Measurements from ENCODE around the gene NTRK2.

NTRK2 gene

DNA sequence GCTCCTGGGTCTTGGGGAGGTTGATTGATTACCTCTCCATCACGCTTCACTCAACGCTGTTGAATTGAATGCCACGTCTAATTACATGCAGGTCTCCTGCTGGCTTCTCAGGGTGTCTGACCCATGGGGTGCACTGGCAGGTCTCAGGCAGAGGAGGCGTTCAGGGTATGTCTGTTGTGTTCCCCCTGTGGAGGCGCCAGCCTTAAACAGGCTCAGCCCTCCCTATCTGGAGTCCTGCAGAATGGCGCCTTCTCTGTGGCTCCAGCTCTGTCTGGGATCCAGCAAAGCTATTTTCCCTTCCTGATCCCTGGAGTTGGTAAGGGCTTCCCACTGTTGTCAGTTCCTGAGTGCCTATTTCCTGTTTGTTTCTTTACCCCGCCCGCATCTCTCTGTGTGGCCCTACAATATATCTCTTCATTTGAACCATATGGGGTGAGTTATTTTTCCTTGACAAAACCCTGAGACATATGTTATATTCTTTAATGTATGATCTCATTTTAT lies 150.0 kb downstream of the NTRK2 start:
- DNase-seq (ENCODE audit: low read depth): no peak

DNA sequence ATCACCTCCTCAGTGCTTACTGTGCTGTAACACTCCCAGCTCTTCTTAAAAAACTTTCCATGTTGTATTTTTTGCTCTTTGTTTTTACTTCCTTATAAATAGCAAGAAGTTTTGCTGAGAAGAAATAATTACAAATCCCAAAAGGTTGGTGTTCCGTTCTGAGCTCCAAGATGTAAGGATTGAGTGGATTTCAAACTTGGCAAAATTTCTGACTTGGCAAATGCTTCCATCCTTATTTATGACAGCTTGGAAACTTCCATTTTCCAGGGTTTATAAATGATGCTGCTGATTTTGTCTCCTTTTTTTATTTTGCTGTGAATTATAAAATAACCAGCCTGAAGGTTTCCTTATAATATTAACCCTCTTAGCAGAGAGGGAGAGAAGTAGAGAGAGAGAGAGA lies 151.9 kb downstream of the NTRK2 start:
- DNase-seq (ENCODE audit: low read depth): no peak

DNA sequence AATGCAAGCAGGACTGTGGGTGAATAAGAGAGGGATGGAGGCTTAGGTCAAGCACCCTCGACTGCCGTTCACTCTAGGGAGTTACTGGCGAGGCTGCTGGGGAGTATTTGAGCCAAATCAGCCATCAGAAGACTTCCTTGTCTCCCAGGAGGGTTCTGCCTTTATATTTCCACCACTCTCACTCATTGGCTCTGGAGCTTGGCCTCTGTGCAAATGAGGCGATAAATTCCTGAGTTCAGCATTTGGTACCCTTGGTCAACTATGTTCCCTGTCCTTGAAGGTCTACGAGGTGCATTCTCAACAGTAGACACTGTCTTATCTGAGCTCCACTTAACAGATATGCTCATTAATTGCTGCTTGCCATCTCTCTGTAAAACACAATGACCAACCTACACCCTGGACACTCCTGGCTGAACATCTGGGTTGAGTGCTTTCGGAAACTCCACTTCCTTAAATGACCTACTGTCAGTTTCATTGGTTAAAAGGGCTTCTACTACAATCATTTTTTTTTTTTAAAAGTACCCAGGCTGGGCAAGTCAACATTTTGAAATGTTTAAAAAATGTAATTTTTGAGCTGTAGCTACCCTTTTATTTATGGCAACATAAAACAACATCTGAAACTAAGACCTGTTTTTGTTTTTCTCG lies 153.2 kb downstream of the NTRK2 start:
- no peak for DNase-seq (ENCODE audit: low read depth)

DNA sequence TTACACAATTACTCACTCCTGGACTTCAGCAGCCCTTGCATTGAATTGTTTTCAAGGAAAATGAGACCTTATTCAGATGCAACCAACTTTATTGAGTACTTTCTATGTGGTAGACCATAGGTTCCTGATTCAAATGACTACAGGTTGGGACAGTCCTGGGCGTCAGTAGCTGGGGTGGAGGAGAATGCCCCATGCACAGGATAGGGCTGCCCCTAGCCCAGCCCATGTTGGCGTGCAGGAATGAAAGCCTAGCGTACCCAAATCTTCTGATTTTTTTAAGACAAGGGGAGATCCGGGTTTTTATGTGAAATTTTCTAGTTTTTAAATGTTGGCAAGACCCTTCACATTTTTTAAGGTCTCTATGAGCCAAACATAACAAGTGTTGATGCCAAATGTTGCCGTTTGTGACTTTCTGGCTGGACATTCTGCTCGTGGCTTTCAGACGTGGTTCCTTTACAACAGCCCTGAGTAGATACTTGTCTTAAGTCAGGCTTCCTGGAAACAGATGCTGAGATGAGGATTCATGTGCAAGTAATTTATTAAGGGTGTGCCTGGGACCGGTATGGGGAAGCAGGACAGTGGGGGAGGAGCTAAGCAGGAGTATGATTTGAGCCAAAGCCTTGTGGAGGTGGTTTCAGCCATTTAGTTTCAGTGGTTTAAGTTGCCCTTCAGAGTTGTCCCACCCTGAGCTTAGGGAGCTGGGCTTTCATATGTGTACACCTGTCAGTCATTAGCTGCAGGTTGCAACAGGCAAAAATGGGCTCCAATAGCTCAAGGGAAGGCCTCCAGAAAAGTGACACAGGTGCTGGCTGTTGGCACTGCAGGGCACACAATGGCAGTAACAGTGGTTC lies 154.1 kb downstream of the NTRK2 start:
- peak; percentile 14 for DNase-seq (ENCODE audit: low read depth)

DNA sequence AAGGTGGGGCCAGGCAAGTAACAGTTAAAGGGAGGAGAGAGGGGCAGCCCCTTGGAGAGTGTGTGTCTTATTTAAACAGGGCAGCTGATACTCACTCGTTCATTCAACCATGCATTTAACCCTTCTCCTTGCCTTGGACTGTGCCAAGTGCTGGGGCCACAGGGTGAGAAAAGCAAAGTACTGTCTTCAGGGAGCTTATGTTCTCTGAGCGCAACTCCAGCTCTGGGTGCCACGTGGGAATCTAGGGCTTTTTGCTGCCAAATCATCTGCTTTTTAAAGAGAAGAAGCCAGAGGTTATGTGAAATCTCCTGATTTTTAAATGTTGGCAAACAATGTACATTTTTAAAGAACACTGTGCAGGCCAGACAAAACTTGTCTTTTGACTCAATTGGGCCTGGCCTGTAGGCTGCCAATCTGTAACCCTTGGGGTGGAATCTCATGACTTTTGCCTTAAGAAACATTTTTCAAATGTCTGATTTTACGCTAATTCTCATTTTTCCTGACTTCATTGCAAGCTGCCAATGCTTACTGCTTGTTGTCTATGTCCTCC lies 157.8 kb downstream of the NTRK2 start:
- DNase-seq (ENCODE audit: low read depth): no peak

DNA sequence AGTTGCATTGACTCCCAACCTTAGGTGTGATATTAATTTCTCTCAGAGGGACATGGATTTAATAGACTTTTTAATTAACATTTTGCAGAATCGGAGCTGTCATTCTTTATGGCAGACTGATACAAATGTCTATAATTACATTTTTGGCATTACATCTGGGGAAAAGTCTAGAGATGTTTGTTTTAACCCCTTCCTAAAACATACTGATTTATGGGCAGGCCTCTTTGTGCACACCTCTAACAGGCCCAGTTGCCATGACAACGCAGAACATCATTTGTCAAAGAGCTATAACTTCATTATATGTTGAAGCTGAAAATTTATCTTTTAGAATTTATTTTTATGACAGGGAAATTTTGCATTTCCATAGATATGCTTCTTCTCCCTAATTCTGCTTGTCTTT lies 158.5 kb downstream of the NTRK2 start:
- DNase-seq (ENCODE audit: low read depth): no peak

DNA sequence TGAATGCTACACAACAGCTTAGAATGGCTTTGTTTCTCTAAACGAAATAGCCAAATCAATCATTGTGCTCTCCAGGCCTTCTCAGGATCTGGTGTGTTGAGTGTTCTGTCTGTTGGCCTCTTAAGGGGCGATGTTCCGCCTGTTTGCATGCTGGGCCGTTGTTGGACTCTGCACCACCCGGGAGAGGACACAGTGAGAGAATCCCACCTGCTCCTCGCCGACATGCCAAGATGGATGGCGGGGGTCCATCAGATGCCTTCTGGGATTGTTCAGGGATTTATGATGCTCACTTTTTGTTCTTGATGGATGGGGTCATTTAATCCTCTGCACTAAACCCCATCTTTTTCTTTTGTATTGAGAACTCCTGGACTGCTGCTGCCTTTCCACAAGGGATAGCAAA lies 159.9 kb downstream of the NTRK2 start:
- no peak for DNase-seq (ENCODE audit: low read depth)

DNA sequence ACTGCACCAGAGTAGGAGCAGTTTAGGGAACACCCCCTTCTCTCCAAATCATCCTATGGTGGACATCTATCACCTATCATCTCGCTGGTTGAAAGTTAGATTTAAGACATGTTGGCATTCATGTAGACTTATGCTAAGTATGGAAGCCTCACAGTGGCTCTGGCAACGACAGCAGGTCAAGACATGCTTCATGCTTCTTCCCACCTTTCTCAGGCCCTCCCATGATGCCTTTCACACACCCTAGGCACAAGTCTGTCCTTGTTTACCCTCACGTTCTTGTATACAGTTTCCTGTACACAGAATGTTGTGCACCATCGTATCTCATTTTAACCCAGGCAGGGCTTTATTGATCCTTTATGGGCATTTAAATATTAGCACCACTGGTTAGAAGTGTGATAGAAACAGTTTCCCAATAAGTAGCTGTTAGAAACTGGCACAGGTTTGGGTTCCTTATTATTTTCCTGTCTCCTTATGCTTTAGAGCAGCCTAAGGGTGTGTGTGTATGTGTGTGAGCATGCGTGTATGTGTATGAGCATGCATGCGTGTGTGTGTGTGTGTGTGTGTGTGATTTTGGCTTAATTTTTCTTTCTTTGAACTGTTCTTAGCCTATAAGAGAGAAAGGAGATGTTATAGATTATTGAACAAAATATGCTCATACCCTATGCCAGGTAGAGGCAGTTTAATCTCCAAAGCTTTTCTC lies 160.6 kb downstream of the NTRK2 start:
- no peak for DNase-seq (ENCODE audit: low read depth)

DNA sequence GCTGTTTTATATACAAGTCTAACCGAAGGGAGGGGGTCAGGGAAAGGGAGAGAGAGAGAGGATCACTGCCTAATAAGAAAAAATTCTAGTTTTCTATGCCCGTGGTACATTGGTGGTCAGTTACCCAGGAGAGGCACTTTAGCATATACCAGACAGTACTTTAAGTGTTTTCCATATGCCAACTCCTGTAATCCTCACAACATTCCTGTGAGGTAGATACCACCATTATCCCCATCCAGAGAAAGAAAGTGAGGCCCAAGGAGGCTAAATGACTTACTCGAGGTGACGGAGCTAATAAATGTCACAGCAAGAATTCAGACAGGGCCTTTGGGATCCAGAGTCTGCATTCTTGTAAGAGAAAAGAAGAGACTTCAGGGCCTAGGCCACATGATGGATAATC lies 161.8 kb downstream of the NTRK2 start:
- no peak for DNase-seq (ENCODE audit: low read depth)

DNA sequence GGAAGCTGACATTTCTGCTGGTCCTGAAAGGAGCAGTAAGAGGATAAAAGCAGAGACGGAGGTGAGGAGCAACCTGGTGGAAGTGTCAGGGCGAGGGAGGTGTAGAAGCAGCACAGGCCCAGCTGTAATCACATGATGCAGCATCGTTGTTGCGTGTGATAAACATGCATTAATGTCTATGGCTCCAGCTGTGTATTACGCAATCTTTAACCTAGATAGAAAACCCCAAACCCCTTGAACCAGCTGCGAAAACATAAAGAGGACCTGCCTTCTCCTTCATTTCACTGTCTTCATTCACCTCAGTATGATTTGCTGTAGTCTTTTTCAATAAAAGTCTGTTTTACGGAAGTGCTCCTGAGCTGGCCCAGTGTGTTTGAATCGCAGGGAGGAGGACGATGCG lies 162.9 kb downstream of the NTRK2 start:
- no peak for DNase-seq (ENCODE audit: low read depth)

DNA sequence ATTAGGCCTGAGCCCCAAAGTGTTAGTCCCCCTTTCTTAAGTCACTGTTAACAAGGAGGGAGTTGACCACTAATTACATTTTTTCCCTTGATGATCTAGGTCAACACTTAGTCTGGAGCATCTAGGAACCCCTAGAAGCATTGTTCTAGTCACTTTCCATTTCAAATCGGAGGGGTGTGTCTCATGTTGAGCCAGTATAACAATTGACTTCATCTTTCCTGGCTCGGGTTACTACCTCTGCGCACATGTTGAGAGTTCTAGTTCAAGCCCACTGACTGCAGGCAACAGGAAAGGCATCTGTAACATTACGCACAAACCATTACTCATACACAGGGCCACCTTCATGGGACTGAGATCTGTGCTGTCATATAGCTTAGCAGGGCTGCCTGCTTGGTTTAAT lies 164.9 kb downstream of the NTRK2 start:
- DNase-seq (ENCODE audit: low read depth): no peak

DNA sequence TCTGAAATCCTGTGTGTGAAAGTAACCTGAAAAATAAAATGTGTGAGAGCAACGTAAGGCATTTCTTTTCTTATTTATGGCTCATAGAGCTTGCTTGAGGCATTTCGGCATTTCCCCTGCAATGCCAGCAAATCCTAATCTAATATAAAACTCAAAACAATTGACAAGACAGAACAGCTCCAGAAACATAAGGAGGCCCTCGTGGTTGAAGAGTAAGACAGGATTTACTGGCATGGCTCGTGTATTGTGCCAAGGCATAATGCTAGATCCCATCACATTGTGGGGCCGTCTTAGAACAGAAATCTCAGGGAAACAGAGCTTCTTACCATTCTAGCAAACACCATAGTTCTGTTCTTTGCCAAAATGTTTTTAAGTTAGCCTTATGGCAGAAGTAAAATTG lies 166.2 kb downstream of the NTRK2 start:
- no peak for DNase-seq (ENCODE audit: low read depth)

DNA sequence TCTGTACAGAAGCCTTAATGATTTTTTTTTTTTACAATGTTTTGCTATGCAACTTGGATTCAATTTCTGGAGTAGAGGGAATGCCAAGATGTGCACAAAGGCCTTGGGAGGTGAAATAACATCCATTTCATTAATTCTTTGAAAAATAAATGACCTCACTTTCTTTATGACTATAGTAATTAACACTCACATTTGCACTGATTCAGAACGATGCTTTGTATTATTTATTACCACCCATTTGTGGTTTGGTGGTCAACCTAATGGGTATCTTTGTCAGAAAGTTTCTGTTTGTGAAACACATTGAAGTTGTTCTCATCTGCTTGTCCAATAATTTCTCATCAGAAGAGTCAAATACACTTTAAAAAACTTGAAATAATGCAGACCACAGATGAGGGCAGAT lies 169.3 kb downstream of the NTRK2 start:
- no peak for DNase-seq (ENCODE audit: low read depth)

DNA sequence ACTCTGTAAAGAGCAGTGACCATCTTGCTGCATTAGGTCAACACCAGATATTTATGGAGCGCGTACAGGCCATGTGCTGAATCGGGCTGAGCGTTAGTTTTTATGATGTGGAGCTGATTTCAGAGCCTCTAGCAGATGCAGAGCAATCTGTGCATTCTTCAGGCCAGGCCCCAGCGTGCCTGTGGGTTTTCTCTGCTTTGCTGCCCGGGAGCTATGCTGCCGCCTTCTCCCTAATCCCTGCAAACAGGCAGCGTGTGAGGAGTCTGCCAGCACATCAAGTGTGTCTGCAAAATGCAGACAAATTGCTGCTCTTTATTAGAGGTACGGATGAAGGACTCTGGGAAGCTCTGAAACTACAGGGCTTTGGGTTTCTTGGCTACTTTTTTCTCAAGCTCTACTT lies 170.0 kb downstream of the NTRK2 start:
- DNase-seq (ENCODE audit: low read depth): peak; percentile 59

DNA sequence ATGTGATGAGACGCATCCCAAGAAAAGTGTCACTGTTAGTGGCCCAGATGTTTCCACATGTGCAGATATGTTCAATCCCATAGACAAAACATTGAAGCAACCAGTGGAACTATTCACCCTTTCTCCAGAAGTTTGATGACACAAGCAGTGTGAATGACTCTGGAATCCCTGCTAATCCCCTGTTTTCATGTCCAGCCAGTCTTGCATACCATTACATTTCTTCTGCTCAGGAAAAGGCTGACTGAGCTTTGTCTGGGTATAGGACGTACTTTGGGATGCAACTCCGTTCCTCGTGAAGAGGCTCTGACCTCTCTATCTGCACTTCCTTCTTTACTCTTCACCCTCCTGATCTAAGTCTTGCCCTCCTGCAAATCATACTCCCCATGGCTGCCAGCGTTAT lies 172.4 kb downstream of the NTRK2 start:
- no peak for DNase-seq (ENCODE audit: low read depth)

DNA sequence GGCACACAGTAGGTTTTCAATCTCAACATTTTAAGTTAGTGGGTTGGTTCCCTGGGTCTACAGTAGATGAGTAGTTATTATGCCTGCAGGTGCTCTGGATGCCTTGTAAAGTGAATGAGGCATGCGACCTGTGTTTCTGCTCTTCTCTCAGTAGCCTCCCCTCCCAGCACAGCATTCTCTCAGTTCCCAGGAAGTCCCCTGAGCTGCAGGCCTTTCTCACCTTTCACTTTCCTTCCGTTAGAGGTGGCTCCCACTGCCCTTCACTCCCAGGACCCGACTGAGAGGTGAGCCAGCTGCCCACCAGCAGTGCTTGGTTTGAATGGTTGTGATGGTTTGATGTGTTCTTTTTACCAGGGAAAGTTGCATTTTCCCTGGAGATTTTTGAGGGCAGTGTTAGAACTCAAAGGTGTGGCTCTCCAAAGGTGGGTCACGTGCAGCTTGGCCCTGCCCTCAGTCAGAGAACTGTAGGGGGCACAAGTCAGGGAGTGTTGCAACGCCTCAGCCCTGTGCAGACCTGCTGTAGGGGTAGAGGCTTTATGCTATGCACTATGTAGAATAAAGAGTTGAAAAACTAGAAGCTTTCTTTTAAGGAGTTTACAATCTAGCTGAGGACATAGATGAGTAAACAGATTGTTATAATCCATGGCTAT lies 173.8 kb downstream of the NTRK2 start:
- no peak for DNase-seq (ENCODE audit: low read depth)

DNA sequence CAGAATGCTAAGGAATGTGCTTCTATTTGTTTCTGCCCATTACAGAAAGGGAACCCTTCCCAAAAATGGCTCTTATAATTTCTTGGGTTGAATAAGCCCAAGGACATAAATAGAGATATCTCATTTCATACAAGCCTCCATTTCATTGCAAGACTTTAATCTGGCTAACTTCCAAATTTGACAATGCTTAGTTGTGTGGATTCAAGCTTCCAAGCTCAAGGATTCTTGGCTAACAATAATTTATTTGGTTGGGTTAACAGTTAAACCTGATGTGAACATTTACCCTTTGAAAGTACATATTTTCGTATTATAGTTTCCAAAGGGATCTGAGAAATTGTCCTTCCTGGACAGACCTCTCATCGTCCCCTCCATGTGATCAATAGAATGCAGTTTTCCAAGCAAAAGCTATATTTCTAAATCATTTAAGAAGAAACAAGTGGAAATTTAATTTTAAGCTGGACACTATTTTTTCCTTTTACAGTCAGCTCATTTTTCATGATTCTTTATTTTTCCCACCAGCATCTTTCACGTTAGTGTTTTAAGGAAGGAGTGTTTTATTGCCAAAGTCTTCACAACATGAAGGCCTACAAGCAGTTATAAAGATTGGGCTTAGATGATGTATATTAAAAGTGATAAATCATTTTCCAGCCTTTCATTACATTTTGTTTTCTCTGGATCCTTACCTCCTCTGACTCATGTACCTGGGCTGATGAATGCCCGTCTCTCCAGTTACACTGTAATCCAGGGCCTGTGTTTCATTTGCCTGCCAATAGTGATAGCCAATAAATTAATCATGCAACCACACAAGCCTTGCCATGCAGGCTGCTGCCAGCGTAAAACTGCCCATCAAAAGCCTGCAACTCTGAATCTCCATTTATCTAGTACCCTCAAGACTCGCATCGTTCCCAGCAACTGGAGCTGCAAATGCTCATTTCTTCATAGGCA lies 176.7 kb downstream of the NTRK2 start:
- DNase-seq (ENCODE audit: low read depth): no peak

DNA sequence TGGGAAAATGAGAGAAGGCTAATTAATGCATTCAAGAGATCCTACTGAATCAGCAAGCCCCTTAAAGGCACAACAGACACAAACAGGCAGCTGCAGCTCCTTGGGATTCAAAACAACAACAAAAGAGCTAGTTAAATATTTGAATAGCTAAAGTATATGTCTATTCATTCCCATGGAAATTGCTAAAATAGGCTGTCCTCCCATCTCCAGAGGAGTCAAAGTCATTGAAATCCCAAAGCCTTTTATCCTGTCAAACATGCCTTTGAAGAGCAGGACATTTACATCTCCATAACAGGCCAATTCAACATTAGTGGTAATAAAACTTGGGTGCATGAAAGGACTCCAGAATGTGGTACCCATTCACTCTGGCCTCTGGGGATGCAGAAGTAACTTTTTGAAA lies 177.4 kb downstream of the NTRK2 start:
- no peak for DNase-seq (ENCODE audit: low read depth)

DNA sequence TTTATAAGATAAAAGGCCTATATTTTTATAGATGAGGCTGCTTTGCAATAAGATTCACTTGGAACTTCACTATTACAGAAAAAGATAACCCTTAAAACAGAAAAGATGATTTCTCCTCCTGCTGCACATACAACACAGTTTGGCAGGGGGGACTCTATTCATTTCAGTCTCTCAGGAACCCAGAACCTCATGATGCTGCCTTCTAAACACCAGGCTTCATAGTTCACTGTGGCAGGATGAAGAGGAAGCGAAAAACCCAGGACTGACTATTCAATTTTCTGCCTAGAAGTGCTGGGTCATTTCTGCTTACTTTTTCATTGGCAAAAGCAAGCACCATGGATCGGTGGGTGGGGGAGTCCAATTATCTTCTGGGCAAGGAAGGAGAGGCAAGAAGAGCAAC lies 179.5 kb downstream of the NTRK2 start:
- DNase-seq (ENCODE audit: low read depth): no peak

DNA sequence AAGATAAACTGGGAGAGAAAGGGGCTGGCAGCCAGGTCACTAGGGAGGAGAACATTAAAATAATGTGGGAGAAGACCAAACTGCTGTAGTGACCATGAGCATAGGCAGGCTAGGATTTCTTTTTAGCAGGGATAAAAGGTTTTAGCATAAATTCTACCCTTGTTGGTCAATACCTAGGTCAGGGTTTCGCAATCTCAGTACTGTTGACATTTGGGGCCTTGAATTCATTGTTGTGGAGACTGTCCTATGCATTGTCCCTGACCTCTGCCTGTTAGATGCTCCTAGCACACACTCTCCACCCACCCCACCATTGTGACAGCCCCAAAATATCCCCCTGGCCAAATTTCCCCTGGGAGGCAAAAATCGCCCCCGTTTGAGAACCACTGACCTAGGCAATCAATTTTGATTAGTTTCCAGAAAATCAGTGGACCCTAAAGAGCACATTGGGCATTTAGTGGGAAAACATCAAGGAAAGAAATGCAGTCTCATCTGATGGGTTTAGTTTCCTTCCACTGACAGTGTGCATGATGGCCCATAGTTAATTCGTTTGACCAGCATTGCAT lies 181.4 kb downstream of the NTRK2 start:
- no peak for DNase-seq (ENCODE audit: low read depth)

Data from fibroblast of gingiva (primary cell).